Subcutaneous abdominal adipose tissue (tissue), 5 donors: ENCODE measurements around the gene ITFG1.

Experiments used
- H3K27ac ChIP-seq: one replicate; pipeline ENCODE4 v1.7.0; 2013; ENCODE audit warnings: low read depth, mild to moderate bottlenecking, inconsistent platforms, low read length, moderate library complexity
- H3K27me3 ChIP-seq, 5 donors: one replicate each; pipeline ENCODE4 v1.7.0; 2013; ENCODE audit warnings: low read length in 5 of 5, inconsistent platforms in 1 of 5; ENCODE audit not compliant: control insufficient read depth in 5 of 5, insufficient read depth in 4 of 5
- H3K36me3 ChIP-seq, 5 donors: one replicate each; pipeline ENCODE4 v1.7.0; 2013; ENCODE audit warnings: low read length in 5 of 5; ENCODE audit not compliant: control insufficient read depth in 5 of 5, insufficient read depth in 5 of 5
- H3K4me1 ChIP-seq, 5 donors: one replicate each; pipeline ENCODE4 v1.7.0; 2013; ENCODE audit warnings: low read length in 5 of 5, mild to moderate bottlenecking in 3 of 5, moderate library complexity in 1 of 5; ENCODE audit not compliant: control insufficient read depth in 5 of 5, insufficient read depth in 5 of 5
- H3K4me3 ChIP-seq, 5 donors: one replicate each; pipeline ENCODE4 v1.7.0; 2013; ENCODE audit warnings: low read length in 5 of 5, low read depth in 1 of 5
- H3K9ac ChIP-seq, 5 donors: one replicate each; pipeline ENCODE4 v1.7.0; 2013; ENCODE audit warnings: low read length in 5 of 5, mild to moderate bottlenecking in 4 of 5, moderate library complexity in 3 of 5
- H3K9me3 ChIP-seq, 5 donors: one replicate each; pipeline ENCODE4 v1.7.0; 2013; ENCODE audit warnings: low read length in 5 of 5; ENCODE audit not compliant: control insufficient read depth in 5 of 5
- donor health status: healthy.
- donor health status: healthy.
- donor health status: healthy.
- donor health status: healthy.
- donor health status: healthy.

Gene ITFG1

GRCh38 chr16:47460711-47461597 is at the start of gene ITFG1, which contains the start of gene PHKB:
Gene ITFG1, minus strand, starts transcription at chr16:47461063. Its CDS starts 18 bp downstream, at chr16:47461045.
Gene PHKB, plus strand, starts transcription at chr16:47461331. Its CDS starts 20 bp downstream, at chr16:47461351.
- Histone ChIP-seq H3K36me3 (peaks cover 0 to 11% (median 6%) of the 10 kb centered on the region in 5 donors), H3K27ac (peak within 1 kb of the TSS; percentile 95), H3K27me3 (no peaks in the 10 kb centered on the region), H3K9ac (peak within 1 kb of the TSS; percentile 76 to 99 (median 97)), H3K9me3 (no peaks in the 10 kb centered on the region), H3K4me1 (peaks cover 6 to 49% (median 39%) of the 10 kb centered on the region in 5 donors), H3K4me3 (peak within 1 kb of the TSS; percentile 92 to 99 (median 92))

DNA sequence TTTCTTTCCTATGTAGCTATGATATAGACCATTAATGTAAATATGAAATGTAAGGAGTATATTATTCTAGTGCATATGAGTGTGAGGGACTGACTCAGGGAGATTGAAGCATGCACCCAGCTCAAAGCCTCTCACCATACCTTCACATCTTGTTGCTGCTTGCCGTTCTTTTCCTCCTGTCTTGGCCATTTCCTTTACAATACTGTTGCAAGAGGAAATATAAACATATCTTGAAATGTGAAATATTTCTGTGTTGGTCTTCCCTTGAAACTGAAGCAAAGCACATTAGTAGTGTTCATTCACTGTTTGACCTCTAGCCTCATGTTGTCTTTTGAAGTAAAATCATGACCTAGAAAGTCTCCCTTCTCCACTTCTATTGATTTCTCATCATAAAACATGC is 46.8 kb upstream of the ITFG1 start:
- H3K4me1 ChIP-seq = peaks cover 0 to 3% (median 0%) of the 10 kb centered on the region in 5 donors
- H3K4me3 ChIP-seq = no peak overlapping the region
- no peak overlapping the region for H3K9ac ChIP-seq
- H3K27ac ChIP-seq = no peak overlapping the region
- no peaks in the 10 kb centered on the region for H3K27me3 ChIP-seq
- H3K9me3 ChIP-seq = no peaks in the 10 kb centered on the region
- peaks cover 32 to 53% (median 47%) of the 10 kb centered on the region in 5 donors for H3K36me3 ChIP-seq

DNA sequence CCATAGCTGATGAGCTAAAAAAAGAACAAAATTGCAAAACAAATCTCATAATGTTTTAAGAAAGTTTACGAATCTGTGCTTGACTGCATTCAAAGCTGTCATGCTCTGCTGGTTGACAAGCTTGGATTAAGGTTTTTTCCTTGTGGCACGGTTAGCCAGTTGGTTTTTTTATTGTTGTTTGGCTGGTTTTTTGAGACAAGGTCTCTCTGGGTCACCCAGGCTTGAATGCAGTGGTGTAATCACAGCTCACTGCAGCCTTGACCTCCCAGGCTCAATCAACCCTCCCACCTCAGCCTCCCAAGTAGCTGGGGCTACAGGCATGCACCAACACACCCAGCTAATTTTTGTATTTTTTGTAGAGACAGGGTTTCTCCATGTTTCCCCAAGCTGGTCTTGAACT is 45.9 kb upstream of the ITFG1 start:
- no peaks in the 10 kb centered on the region for H3K27me3 ChIP-seq
- H3K4me1 ChIP-seq = peaks cover 0 to 8% (median 0%) of the 10 kb centered on the region in 5 donors
- no peak overlapping the region for H3K9ac ChIP-seq
- no peak overlapping the region for H3K4me3 ChIP-seq
- H3K9me3 ChIP-seq = no peaks in the 10 kb centered on the region
- no peak overlapping the region for H3K27ac ChIP-seq
- peaks cover 25 to 48% (median 40%) of the 10 kb centered on the region in 5 donors for H3K36me3 ChIP-seq

DNA sequence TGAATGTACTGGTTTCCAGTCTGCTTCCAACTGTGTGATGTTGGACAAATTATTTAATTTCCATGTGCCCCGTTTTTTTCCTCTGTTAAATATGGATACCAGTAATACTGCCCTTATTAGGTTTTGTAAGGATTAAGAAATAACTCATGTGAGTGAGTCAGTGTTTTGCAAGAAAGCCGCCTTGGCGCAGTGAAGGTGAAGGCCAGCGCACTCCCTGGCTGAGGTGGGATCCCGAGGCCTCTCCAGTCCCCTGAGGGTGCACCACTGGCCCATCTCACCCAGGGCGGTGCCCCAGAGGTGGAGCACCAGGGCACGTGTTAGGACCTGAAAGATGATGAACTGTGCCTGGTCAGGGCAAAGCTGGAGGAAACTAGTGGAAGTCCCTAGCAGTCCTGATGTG is 43.7 kb upstream of the ITFG1 start:
- H3K27me3 ChIP-seq = no peaks in the 10 kb centered on the region
- H3K4me1 ChIP-seq = peaks cover 0 to 8% (median 0%) of the 10 kb centered on the region in 5 donors
- no peak overlapping the region for H3K27ac ChIP-seq
- no peak overlapping the region for H3K4me3 ChIP-seq
- H3K9me3 ChIP-seq = no peaks in the 10 kb centered on the region
- no peak overlapping the region for H3K9ac ChIP-seq
- peaks cover 23 to 53% (median 49%) of the 10 kb centered on the region in 5 donors for H3K36me3 ChIP-seq

- Histone ChIP-seq H3K27me3 (no peaks in the 10 kb centered on the region), H3K4me3 (no peak overlapping the region), H3K9me3 (no peaks in the 10 kb centered on the region), H3K4me1 (peaks cover 0 to 8% (median 0%) of the 10 kb centered on the region in 5 donors), H3K36me3 (peaks cover 28 to 59% (median 55%) of the 10 kb centered on the region in 5 donors), H3K27ac (no peak overlapping the region), H3K9ac (no peak overlapping the region)
Measured at GRCh38 chr16:47503936-47504335, 43.1 kb upstream of the ITFG1 start.

GRCh38 chr16:47499700-47500264 is 38.9 kb upstream of the ITFG1 start:
- Histone ChIP-seq H3K36me3 (peaks cover 39 to 63% (median 53%) of the 10 kb centered on the region in 5 donors), H3K27me3 (no peaks in the 10 kb centered on the region), H3K9me3 (no peaks in the 10 kb centered on the region), H3K9ac (no peak overlapping the region), H3K4me3 (no peak overlapping the region), H3K4me1 (peaks cover 0 to 8% (median 0%) of the 10 kb centered on the region in 5 donors), H3K27ac (no peak overlapping the region)

DNA sequence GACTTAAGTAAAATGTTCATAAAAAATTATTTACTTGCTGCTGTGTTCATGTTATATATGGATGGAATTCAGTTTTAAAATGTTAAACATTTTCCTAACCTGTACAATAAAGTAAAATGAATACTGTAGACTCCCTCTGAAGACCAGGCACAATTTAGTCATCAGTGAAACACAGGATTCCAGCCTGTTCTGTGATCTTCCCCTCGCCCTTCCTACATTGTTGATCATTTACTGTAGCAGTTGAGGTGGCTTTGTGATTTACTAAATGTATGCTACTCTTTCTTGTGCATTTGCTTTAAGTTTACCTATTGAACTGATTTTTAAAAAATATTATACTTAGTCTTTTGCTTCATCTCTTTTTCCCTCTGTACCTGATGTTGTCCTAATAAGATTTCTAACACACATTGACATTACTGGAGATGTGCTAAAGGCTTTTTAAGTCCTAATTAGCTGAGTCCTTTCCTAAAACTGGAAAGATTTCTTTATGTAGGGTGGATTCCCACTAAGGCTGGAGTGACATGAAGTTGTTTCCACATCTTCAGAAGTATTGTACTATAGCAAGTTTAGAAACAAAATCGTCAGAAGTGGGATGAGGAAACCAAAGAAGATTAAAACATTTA is 38.3 kb upstream of the ITFG1 start:
- Histone ChIP-seq H3K4me1 (peaks cover 0 to 12% (median 4%) of the 10 kb centered on the region in 5 donors), H3K27ac (no peak overlapping the region), H3K9ac (no peak overlapping the region), H3K9me3 (no peaks in the 10 kb centered on the region), H3K27me3 (no peaks in the 10 kb centered on the region), H3K4me3 (no peak overlapping the region), H3K36me3 (peaks cover 36 to 57% (median 47%) of the 10 kb centered on the region in 5 donors)

- no peaks in the 10 kb centered on the region for H3K27me3 ChIP-seq
- peaks cover 15 to 27% (median 17%) of the 10 kb centered on the region in 5 donors for H3K9me3 ChIP-seq
- peaks cover 4 to 20% (median 8%) of the 10 kb centered on the region in 5 donors for H3K36me3 ChIP-seq
- H3K27ac ChIP-seq = peak overlapping the region; percentile 15
- H3K4me3 ChIP-seq = peak overlapping the region in 4 of 5 donors; percentile 25 to 52 (median 42)
- peaks cover 0 to 23% (median 22%) of the 10 kb centered on the region in 5 donors for H3K4me1 ChIP-seq
- peak overlapping the region in 1 of 5 donors; percentile 35 for H3K9ac ChIP-seq
Measured at GRCh38 chr16:47493381-47494337, 32.8 kb upstream of the ITFG1 start.
